HL-60 (cell line): ENCODE results near the gene HAPLN2.

Source experiments
- DNase-seq, 2 experiments: peaks; one replicate each; pipeline ENCODE4 v3.0.0-alpha.2; 2010 to 2020; ENCODE audit warnings: low read depth in 1 of 2, low spot score in 1 of 2
- H3K27ac ChIP-seq: fragments of 250-450 bp; sonication (Bioruptor Pico); replicated peaks from 2 replicates; pipeline ENCODE4 v1.5.1; 2020; ENCODE audit warnings: mild to moderate bottlenecking, moderate library complexity
- H3K27me3 ChIP-seq: fragments of 250-450 bp; sonication (Bioruptor Pico); 2 replicates; pipeline ENCODE4 v1.5.1; 2021; ENCODE audit warnings: mild to moderate bottlenecking, moderate library complexity; ENCODE audit not compliant: insufficient read depth, poor library complexity, severe bottlenecking
- H3K4me3 ChIP-seq: replicated peaks from 2 replicates; pipeline ENCODE4 v1.5.1; 2011; ENCODE audit warnings: mild to moderate bottlenecking, control low read depth, low read length; ENCODE audit not compliant: insufficient read depth
- CTCF ChIP-seq: IDR thresholded peaks from one replicate; pipeline ENCODE4 v1.5.1; 2011; ENCODE audit warnings: low read length, control low read depth, inconsistent platforms; ENCODE audit not compliant: insufficient read depth
- GABPA ChIP-seq: IDR thresholded peaks from 2 replicates; pipeline ENCODE4 v1.6.1; 2012; ENCODE audit warnings: low read depth
- POLR2AphosphoS5 ChIP-seq: IDR thresholded peaks from 2 replicates; pipeline ENCODE4 v1.6.1; 2012; ENCODE audit warnings: low read depth
- REST ChIP-seq: IDR thresholded peaks from 2 replicates; pipeline ENCODE4 v1.6.1; 2012; ENCODE audit warnings: low read depth; ENCODE audit not compliant: insufficient replicate concordance
- SPI1 ChIP-seq: IDR thresholded peaks from 2 replicates; pipeline ENCODE4 v1.6.1; 2012; ENCODE audit warnings: low read depth, mild to moderate bottlenecking, borderline replicate concordance

HAPLN2 gene

GRCh38 chr1:156598125-156598524 lies 21.1 kb upstream of the HAPLN2 start:
- DNase-seq = no peak
- Histone ChIP-seq H3K27ac (no peak overlapping the region), H3K4me3 (no peak overlapping the region), H3K27me3 (no peaks in the 10 kb centered on the region)
- TF ChIP-seq GABPA (no peak), REST (no peak), SPI1 (no peak), CTCF (no peak), POLR2AphosphoS5 (no peak)

- TF ChIP-seq SPI1 (no peak), GABPA (no peak), REST (no peak), POLR2AphosphoS5 (no peak)
- H3K27ac ChIP-seq = no peak overlapping the region
- H3K4me3 ChIP-seq = no peak overlapping the region
- no peak for DNase-seq
- H3K27me3 ChIP-seq = no peaks in the 10 kb centered on the region
These were observed 20.3 kb upstream of the HAPLN2 start for GRCh38 chr1:156598731-156599432.

GRCh38 chr1:156599811-156600210 lies 19.4 kb upstream of the HAPLN2 start:
- TF ChIP-seq SPI1 (peak; percentile 94), POLR2AphosphoS5 (no peak)
- Histone ChIP-seq H3K27ac (no peak overlapping the region), H3K27me3 (no peaks in the 10 kb centered on the region), H3K4me3 (no peak overlapping the region)
- peak; percentile 67 to 70 for DNase-seq

- DNase-seq = no peak
- H3K27ac ChIP-seq = peak overlapping the region; percentile 82
- H3K27me3 ChIP-seq = no peaks in the 10 kb centered on the region
- H3K4me3 ChIP-seq = peak overlapping the region; percentile 84
- TF ChIP-seq POLR2AphosphoS5 (no peak), GABPA (no peak), CTCF (no peak), SPI1 (no peak), REST (no peak)
These were observed 18.5 kb upstream of the HAPLN2 start for GRCh38 chr1:156600733-156601121.
